GM18505 (cell line): ENCODE data around the gene DSCAML1.
"Not testable (repeated sequence)": the region's sequence is repeated elsewhere in the genome, so short reads cannot be mapped to it uniquely, and the experiment has no call there.

Source experiments
- ATAC-seq: cut with Tn5 transposase; IDR thresholded peaks from one replicate; pipeline ENCODE4 v1.9.1; 2021; ENCODE audit not compliant: unreplicated experiment
- POLR2A ChIP-seq: IDR thresholded peaks from 4 replicates; pipeline ENCODE4 v1.6.1; 2011; ENCODE audit warnings: borderline replicate concordance; ENCODE audit not compliant: insufficient read depth, insufficient read length; ENCODE audit errors: extremely low read depth

Gene DSCAML1

DNA sequence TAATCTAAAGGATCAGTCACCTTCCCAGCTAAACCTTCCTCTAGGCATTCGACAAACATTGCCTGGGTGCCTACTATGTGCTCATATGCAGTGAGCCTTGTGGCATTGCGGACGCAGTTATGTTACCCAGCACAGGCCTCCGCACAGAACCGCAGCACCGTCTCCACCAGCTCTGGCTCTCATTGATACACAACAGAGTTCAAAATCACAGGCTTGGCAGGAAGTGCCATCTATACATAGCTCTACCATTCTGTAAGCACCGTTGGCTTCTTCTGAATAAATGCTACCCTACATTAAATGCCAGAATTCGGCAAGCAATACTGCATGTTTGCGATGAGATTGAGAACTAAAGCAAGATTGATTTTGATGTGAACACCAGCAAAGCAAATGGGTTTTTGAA lies 31.0 kb downstream of the DSCAML1 start:
- no peak for ATAC-seq
- TF ChIP-seq POLR2A: no peak

DNA sequence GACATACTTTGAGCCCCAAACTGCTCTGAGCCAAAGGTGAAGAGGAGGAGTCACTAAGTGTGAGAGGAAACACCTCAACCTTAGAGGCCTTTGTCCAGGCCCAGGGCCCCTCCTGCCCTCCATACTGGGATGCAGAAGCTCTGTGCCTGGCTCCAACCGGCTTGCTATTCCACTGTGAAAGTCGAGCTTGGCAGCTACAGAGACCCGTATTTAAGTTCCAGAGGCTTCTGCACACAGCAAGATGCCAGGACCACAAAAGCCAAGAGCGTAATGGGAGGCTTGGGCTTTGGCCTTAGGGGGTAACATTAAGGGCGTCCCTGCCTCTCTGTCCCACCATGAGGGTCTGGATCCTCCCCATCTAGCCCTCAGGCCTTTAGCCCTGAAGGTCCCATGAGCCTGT lies 31.9 kb downstream of the DSCAML1 start:
- TF ChIP-seq POLR2A: no peak
- no peak for ATAC-seq

DNA sequence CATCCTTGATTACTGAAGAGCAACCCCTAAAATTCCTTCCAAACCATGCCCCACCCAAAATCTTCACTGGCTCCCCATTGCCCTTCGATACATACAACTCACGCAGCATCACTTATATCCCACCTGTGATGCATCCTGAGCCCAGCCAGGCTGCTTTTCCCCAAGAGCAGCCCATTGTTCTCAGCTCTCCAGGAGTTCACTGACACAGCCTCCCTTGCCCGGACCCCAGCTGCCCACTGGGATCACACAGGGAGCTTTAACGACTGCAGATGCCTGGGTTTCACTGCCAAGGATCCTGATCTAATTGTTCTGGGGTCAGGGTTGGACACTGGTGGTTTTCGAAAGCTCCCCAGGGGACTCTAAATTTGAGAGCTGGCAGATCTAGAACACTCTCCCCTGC lies 33.6 kb downstream of the DSCAML1 start:
- ATAC-seq: not testable (repeated sequence)

DNA sequence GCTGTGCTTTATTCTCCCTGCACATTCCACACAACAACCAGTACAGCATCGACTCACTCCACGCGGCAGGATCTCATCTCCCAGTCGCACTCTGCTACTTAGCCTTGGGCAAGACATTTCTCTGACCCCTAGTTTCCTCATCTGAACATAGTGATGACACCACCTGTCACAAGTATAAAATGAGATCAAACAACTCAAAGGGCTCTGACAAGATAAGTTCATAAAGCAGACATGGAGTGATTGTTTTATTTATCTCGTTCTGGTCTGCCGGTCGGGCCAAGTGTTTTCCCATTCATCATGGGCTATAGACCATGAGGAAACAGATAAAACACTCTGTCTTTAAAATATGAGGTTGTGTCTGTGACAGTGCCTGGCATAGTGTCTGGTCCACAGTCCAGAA lies 35.0 kb downstream of the DSCAML1 start:
- ATAC-seq: no peak
- TF ChIP-seq POLR2A: no peak

DNA sequence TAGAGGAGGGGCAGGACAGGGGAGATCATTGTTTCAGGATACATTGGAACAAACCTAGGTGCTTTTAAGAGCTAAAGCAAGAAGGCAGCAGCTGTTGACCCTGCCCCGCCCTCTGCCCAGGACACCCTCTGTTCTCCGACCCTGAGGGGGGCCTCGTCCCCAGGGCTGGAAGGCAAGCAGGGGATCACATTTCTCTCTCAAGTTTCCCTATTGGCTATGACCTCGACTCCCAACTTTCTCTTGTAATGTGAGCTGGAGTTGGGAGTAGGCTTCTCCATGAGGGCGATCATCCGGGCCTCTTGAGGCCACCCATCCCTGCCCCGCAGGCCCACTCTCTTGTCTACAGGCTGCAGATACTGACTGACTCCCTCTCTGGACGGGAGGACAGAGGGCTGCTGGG lies 37.7 kb downstream of the DSCAML1 start:
- ATAC-seq: no peak
- TF ChIP-seq POLR2A: no peak

DNA sequence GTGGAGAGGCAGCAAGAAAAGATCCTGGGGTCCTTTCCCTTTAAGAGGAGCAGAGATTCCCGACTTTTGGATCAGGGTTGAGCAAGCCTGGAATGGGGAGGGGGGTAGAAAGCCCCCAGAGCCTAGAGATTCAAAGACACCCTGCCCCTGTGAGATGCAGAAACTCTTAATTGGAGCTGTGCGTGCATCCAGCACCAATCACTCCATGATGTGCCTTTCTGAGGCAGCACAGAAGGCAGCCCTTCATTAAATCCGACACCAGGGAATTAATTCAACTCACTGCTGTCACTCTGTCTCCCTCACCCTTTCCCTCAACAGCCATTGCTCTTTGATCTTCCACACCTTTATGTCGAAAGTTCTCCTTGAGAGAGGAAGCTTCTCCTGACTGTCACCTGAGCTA lies 43.0 kb downstream of the DSCAML1 start:
- no peak for ATAC-seq
- no peak for TF ChIP-seq POLR2A

DNA sequence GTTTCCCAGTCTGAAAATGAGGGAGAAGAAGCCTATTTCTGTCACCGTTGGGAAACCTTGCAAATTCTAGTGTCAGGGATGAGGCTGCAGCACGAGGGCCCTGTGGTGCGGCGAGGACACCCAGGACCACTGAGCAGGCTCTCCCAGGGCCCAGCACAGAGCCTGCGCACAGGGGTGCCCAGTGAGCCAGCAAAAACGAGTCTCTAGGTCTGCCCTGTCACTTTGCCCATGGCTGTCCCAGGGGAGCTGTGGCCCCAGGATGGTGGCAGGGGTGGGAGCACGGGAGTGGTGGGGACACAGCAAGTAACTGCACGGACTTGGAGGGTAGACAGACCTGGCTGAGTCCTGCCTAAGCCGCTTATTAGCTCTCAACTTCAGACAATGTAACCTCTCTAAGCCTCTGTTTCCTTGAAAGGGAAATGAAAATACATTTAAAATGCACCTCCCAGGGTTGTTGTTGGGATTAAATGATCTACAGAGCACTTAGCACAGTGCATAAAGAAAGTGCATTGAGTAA lies 44.2 kb downstream of the DSCAML1 start:
- TF ChIP-seq POLR2A: no peak
- no peak for ATAC-seq

DNA sequence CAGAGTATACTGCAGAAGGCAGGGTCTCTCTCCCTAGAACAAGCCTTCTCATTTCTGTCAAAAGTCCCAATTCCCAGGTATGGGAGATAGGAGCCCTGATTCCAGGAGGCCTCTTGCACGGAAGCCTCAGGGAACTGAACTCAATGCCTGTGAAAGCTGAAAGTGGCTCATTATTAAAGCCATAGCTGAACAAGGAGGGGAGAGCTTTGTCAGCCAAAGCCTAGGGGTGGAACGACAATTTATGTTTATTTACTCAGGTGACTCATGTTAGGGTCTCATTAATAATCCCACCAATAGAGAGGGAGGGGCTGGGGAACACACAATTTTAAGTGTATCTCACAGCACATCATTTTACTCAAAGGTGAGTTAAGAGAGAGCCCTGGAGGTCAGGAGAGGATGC lies 44.9 kb downstream of the DSCAML1 start:
- no peak for TF ChIP-seq POLR2A
- ATAC-seq: no peak

DNA sequence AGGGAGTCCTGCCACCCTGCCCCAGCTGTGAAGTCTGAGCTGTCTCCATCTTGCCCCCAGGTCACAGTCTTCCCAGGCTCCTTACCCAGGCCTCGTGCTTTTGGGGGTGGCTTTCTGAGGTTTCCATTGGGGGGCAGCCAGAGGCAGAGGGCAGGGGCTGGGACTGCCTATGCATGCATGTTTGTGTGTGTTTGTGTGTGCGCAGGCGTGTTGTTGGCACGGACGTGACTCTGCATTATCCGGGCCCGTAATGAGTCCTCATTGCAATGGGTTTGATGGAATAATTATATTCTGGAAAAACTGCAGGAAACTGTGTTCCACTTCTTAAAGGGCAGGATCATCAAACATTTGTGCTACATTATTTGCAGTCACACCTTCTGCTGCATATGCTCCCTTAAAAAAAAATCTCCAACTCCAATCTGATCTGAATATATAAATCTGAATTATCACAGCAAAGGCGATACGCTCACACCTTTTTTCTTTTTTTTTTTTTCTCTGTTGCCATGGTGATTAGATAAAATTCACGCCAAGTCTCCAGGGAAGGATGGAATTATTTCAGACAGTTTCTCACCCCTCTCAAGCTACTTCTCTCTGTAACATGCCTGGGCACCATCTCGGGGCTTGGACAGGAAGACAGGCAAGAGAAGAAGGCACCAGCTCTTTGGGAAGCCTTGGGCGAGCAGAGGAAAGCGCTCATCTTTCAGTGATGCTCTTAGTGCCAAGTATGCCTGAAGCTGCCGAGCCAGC lies 45.9 kb downstream of the DSCAML1 start:
- TF ChIP-seq POLR2A: no peak
- ATAC-seq: no peak

DNA sequence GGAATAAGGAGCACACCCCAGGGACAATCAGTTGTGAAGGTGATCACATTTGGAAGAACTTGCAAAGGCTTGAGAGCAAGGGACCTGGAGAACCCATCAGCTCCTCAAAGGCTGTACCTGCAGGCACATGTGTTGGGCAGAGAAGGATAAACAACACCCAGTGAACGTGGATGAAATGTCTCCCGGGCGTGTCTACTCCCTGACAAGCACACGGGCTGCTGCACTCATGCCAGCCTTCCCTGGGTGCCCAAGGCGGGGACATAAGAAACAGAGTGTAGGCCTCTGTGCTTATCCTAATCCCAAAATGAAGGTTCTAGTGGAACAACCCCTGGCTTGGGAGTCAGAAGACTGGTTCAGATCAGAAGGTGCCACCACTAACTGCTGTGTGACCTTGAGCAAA lies 46.7 kb downstream of the DSCAML1 start:
- no peak for ATAC-seq
- TF ChIP-seq POLR2A: no peak

DNA sequence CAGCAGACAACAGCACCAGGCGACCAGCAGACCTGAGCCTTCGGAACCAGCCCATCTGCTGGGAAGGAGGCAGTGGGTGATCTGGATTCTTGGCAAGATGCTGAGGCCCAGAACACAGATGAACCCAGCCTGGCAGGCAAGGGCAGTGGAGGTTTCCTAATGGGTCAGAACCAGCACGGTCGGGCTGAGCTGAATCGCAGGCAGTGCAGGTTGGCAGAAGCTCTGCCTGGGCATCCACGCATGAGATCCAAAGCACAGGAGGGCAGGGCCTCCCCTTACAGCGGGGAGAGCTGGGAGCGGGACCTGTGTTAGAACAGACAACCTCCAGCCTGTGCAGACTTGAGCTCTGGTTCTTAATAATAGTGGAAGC lies 47.5 kb downstream of the DSCAML1 start:
- TF ChIP-seq POLR2A: no peak
- no peak for ATAC-seq

DNA sequence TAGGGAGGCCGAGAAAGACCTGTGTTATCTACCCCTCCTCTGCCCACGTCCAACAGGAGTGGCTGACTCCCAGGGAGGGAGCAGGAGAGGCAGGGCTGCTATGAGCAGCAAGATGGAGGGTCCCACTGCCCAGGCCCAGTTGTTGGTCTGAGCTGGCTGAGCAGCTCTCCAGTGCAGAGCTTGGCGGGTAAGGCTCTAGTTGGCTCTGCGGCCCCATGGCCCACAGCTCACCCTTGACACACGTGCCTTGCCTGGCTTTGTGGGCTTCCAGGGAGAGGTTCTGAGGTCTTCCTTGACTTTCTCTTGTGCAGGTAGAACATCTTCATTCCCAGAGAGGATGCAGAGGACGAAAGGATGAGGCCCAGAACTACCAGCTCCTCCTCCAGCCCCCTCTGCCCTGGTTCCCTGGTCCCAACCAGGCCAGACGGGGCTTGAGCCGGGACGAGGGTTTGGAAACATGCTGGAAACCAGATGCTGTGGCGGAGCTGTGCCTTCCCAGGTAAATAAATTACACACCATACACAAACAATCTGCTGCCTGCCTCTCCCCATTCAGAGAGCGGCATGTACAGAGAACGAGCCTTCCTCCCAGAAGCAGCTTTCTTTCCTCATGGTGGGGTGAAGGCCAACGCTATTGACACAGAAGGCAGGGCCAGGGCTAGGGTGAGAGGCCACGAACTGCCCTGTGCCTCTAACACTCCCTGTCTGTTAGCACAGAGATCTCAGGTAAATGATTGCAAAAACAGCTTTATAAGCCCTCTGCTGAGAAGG lies 48.1 kb downstream of the DSCAML1 start:
- no peak for ATAC-seq
- TF ChIP-seq POLR2A: no peak

DNA sequence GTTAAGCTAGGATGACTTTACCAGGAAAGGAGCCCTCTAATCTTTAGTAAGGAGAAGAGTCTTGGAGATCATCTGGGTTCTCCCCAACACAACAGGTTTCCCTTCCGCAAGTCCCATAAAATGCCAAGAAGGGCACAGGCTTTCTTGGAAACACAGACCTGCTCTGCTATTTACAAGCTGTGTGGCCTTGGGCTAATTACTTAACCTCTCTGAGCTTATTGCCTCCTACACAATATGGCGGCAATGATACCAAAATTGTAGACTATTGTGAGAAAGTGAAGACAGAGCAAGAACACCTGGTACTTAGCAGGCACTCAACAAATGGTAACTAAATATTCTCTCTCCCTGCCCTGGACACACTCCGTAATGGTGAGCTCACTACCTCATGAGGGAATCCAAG lies 49.1 kb downstream of the DSCAML1 start:
- TF ChIP-seq POLR2A: no peak
- no peak for ATAC-seq

DNA sequence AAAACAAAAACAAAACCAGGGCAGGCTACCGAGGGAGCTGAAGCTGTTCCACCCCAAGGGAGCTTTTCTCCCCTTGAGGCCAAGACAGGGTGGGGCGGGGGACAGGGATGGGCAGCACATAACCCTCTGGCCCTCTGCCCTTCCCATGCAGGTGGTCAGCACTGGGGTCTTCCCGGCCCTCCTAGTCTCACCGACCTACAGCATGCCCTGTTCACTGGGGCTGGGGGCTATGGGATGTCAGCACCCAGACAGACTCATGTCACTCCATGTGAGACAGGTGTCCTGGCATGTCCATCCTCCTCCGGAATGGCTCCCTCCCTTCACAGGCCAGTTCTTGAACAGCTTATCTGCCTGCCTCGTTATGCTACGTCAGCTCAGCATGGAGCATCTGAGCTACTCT lies 51.7 kb downstream of the DSCAML1 start:
- ATAC-seq: no peak
- no peak for TF ChIP-seq POLR2A

DNA sequence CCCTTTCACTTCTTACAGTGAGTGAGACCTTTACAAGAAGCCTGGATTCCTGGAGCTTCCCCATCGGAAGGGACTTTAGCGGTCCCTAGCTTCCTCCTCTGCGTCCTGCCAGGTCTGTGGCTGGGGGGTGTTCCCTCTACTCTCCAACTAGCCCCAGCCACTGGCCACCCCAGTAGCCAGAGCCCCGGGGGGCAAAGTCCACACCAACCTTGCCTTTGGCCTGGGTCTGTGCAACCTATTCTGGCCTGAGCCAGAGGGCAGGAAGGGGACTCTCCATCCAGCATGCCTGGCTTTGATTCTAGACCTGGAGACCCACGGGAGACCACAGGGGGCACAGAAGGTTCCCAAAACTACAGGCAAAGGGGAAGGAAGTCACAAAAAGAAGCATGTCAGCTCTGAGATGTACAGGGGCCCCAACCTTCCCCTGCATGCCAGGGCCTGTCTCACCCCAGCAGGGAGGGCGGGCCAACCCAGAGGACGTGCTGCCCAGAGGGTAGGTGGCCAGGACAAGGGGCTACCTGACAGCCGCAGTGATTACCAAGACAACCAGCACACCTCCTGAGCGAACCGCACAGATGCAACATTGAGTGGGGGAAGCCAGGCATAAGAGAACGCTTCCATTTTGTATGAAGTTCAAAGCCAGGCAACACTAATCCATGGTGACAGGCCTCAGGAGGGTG lies 52.4 kb downstream of the DSCAML1 start:
- no peak for TF ChIP-seq POLR2A
- no peak for ATAC-seq
